ENCODE results near the gene IGSF21.
"Not testable (repeated sequence)": the region's sequence is repeated elsewhere in the genome, so short reads cannot be mapped to it uniquely, and the experiment has no call there.

The IGSF21 gene

GRCh38 chr1:18154430-18155194 lies 47.0 kb downstream of the IGSF21 start:
- TF ChIP-seq GATA1 (IDR thresholded peaks at IDR 0.05; ENCODE audit: low read depth, low read length): no peak
- TF ChIP-seq POLR2A (IDR thresholded peaks at IDR 0.05; ENCODE audit: low read length): no peak
- DNase-seq: no peak

GRCh38 chr1:18155881-18156385 lies 48.3 kb downstream of the IGSF21 start:
- DNase-seq: no peak
- no peak for TF ChIP-seq GATA1 (IDR thresholded peaks at IDR 0.05; ENCODE audit: low read depth, low read length)
- no peak for TF ChIP-seq POLR2A (IDR thresholded peaks at IDR 0.05; ENCODE audit: low read length)

GRCh38 chr1:18157352-18157751 lies 49.8 kb downstream of the IGSF21 start:
- TF ChIP-seq GATA1 (IDR thresholded peaks at IDR 0.05; ENCODE audit: low read depth, low read length) (no peak), POLR2A (IDR thresholded peaks at IDR 0.05; ENCODE audit: low read length) (no peak)

GRCh38 chr1:18157968-18158367 lies 50.4 kb downstream of the IGSF21 start:
- no peak for DNase-seq
- no peak for TF ChIP-seq GATA1 (IDR thresholded peaks at IDR 0.05; ENCODE audit: low read depth, low read length)
- no peak for TF ChIP-seq POLR2A (IDR thresholded peaks at IDR 0.05; ENCODE audit: low read length)

More at GRCh38 chr1:18157352-18157751, 49.8 kb downstream of the IGSF21 start:
- DNase-seq: no peak

- no peak for DNase-seq
- TF ChIP-seq GATA1 (IDR thresholded peaks at IDR 0.05; ENCODE audit: low read depth, low read length) (no peak), POLR2A (IDR thresholded peaks at IDR 0.05; ENCODE audit: low read length) (no peak)
These were observed 51.1 kb downstream of the IGSF21 start for GRCh38 chr1:18158714-18159113.

GRCh38 chr1:18160290-18160942 lies 52.8 kb downstream of the IGSF21 start:
- no peak for TF ChIP-seq GATA1 (IDR thresholded peaks at IDR 0.05; ENCODE audit: low read depth, low read length)
- TF ChIP-seq POLR2A (IDR thresholded peaks at IDR 0.05; ENCODE audit: low read length): no peak
- DNase-seq: no peak

- no peak for TF ChIP-seq POLR2A (IDR thresholded peaks at IDR 0.05; ENCODE audit: low read length)
- TF ChIP-seq GATA1 (IDR thresholded peaks at IDR 0.05; ENCODE audit: low read depth, low read length): no peak
- DNase-seq: no peak
These were observed 54.1 kb downstream of the IGSF21 start for GRCh38 chr1:18161690-18162089.

- not testable (repeated sequence) for DNase-seq
These were observed 58.0 kb downstream of the IGSF21 start for GRCh38 chr1:18165640-18166039.

GRCh38 chr1:18166341-18166740 lies 58.7 kb downstream of the IGSF21 start:
- no peak for TF ChIP-seq GATA1 (IDR thresholded peaks at IDR 0.05; ENCODE audit: low read depth, low read length)
- TF ChIP-seq POLR2A (IDR thresholded peaks at IDR 0.05; ENCODE audit: low read length): no peak
- no peak for DNase-seq

- TF ChIP-seq GATA1 (IDR thresholded peaks at IDR 0.05; ENCODE audit: low read depth, low read length): no peak
- TF ChIP-seq POLR2A (IDR thresholded peaks at IDR 0.05; ENCODE audit: low read length): no peak
- DNase-seq: no peak
These were observed 59.3 kb downstream of the IGSF21 start for GRCh38 chr1:18166929-18167328.

- no peak for TF ChIP-seq GATA1 (IDR thresholded peaks at IDR 0.05; ENCODE audit: low read depth, low read length)
- no peak for TF ChIP-seq POLR2A (IDR thresholded peaks at IDR 0.05; ENCODE audit: low read length)
- DNase-seq: no peak
These were observed 62.8 kb downstream of the IGSF21 start for GRCh38 chr1:18170444-18170843.

- DNase-seq: no peak
- no peak for TF ChIP-seq GATA1 (IDR thresholded peaks at IDR 0.05; ENCODE audit: low read depth, low read length)
- no peak for TF ChIP-seq POLR2A (IDR thresholded peaks at IDR 0.05; ENCODE audit: low read length)
These were observed 66.4 kb downstream of the IGSF21 start for GRCh38 chr1:18174037-18174436.

- no peak for DNase-seq
- TF ChIP-seq POLR2A (IDR thresholded peaks at IDR 0.05; ENCODE audit: low read length): no peak
- no peak for TF ChIP-seq GATA1 (IDR thresholded peaks at IDR 0.05; ENCODE audit: low read depth, low read length)
These were observed 67.5 kb downstream of the IGSF21 start for GRCh38 chr1:18175051-18175450.

- TF ChIP-seq POLR2A (IDR thresholded peaks at IDR 0.05; ENCODE audit: low read length) (no peak), GATA1 (IDR thresholded peaks at IDR 0.05; ENCODE audit: low read depth, low read length) (no peak)
- no peak for DNase-seq
These were observed 68.2 kb downstream of the IGSF21 start for GRCh38 chr1:18175530-18176377.
